Spleen (tissue), 7 donors: Measurements from ENCODE around the gene CCDC197.

Source experiments
- POLR2A ChIP-seq, 3 donors: fragments of 450-650 bp; IDR thresholded peaks; one replicate each; pipeline ENCODE4 v1.5.1; 2017; ENCODE audit warnings: antibody characterized with exemption in 3 of 3, mild to moderate bottlenecking in 1 of 3
- POLR2AphosphoS5 ChIP-seq, 3 donors: sonication (generic); formaldehyde crosslinking; IDR thresholded peaks; one replicate each; pipeline ENCODE4 v1.5.1; 2017; ENCODE audit warnings: antibody characterized with exemption in 3 of 3
- TF ChIP-seq, protein P1 (sequence below), 11 experiments: fragments of 200-600 bp in 7 of 11; fragments of 450-650 bp in 4 of 11; sonication (generic) in 4 of 11; IDR thresholded peaks in 8 of 11; conservative IDR thresholded peaks in 3 of 11; 1 replicate in 7 of 11; 2 replicates in 4 of 11; pipeline versions ENCODE4 v1.4.0 to v1.8.0; 2016 to 2021; ENCODE audit warnings: antibody characterized with exemption in 11 of 11, inconsistent platforms in 4 of 11, mild to moderate bottlenecking in 1 of 11
- donor health status: DM: no; HTN: no; CAD: no; lungs with moderate emphysema.
- donor health status: DM: no; HTN: no; CAD: no.
- donor health status: DM: no; HTN: no; CAD: no.

DNA sequence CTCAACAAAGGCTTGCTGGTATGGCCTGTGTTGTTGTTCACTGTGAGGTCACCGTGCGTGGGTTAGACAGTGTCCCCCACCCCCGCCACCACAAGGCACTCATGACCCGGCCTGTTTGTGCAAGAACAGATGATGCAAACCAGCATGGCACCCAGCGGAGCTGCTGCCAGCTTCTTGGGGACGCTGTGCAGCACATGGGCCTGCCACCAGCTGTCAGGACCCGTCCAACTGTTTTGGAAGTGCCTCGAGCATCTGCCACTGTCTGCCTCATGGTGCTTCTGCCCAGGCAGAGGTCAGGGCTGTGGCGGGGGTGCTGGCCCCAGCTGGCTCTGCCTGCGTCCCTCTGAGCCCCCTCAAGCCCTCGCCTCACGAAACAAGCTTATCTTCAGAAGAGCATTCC lies 22.3 kb upstream of the CCDC197 start:
- TF ChIP-seq, protein P1, sequence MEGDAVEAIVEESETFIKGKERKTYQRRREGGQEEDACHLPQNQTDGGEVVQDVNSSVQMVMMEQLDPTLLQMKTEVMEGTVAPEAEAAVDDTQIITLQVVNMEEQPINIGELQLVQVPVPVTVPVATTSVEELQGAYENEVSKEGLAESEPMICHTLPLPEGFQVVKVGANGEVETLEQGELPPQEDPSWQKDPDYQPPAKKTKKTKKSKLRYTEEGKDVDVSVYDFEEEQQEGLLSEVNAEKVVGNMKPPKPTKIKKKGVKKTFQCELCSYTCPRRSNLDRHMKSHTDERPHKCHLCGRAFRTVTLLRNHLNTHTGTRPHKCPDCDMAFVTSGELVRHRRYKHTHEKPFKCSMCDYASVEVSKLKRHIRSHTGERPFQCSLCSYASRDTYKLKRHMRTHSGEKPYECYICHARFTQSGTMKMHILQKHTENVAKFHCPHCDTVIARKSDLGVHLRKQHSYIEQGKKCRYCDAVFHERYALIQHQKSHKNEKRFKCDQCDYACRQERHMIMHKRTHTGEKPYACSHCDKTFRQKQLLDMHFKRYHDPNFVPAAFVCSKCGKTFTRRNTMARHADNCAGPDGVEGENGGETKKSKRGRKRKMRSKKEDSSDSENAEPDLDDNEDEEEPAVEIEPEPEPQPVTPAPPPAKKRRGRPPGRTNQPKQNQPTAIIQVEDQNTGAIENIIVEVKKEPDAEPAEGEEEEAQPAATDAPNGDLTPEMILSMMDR (IDR thresholded peaks at IDR 0.05 in 8 of 11, conservative IDR thresholded peaks at IDR 0.05 in 3 of 11), result no peak
- TF ChIP-seq POLR2A (IDR thresholded peaks at IDR 0.05) (no peak), POLR2AphosphoS5 (IDR thresholded peaks at IDR 0.05) (no peak)
